NCI-H446 treated with DMSO at 0.1 percent for 48 hours (cell line): ENCODE results near the gene MPP4.

Source experiments
- DNase-seq: peaks from one replicate; lab custom pipeline; 2025; lab: John Stamatoyannopoulos, UW

MPP4 gene

GRCh38 chr2:201628545-201628944 is 69.9 kb downstream of the MPP4 start:
- DNase-seq: no peak

DNA sequence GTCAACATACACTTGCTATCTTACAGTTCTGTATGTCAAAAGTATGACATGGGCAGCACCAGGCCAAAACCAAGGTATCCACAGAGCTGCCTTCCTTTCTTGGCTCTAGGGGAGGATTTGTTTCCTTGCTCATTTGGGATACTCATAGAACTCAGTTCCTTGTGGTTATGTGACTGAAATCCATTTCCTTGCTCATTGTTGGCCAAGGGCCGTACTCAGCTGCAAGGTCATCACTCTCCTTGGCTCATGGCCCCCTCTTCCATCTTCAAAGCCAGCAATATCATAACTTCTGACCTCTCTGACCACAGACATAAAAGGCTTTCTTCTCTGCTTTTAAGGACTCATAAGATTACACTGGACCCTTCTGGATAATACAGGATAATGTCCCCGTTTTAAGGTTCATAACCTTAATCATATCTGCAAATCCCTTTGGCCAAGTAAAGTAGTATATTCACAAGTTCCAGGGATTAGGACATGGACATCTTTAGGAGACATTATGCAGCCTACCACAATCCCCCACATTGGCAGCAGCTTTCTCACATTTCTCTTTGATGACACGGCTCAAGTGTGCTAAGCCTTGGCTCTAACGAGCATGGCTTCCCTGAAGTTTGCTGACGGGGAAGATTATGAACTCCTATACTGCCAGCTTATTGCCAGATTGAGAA is 76.0 kb downstream of the MPP4 start:
- DNase-seq: no peak

GRCh38 chr2:201621293-201621999 is 77.0 kb downstream of the MPP4 start:
- no peak for DNase-seq

DNA sequence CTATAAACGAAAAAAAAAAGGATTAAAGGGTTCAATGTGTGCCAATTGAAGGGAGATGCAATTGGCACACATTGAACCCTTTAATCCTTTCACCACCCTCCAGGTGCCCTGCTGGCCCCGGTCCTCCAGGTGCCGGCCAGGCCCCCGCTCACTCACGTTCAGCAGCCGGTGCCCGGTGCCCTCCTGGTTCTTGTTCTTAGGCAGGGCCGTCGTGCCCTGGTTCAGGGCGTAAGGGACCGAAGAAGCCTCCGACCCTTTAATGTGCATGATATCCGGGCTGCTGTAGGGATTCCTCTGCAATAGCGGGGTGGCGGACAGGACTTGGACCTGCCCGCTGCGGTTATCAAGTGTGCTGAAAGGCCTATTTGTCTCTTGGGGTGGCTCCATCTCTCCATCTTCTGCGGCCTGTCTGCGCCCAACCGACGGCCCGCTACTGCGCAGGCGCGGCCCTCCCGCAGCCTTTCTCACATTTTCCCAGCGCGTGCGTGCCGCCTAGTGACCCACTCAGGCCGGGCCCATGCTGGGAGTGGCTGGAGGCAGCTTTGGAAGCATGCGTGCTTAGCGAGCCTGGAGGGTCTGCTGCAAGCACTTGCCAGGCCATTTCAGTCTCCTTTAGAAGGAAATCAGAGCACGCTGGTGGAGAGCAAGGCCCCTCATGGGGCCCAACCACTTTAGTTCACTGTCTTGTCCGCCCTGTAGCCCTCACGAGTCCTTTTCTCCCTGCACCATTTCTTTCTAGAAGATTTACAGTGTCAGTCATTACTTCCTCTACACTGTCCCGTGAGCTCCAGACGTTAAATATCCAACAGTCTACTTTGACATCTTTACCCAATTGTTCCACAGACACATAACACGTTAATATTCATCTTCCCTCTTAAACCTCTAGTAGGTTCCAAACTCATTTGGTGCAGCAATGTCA is 79.4 kb downstream of the MPP4 start:
- DNase-seq: no peak

DNA sequence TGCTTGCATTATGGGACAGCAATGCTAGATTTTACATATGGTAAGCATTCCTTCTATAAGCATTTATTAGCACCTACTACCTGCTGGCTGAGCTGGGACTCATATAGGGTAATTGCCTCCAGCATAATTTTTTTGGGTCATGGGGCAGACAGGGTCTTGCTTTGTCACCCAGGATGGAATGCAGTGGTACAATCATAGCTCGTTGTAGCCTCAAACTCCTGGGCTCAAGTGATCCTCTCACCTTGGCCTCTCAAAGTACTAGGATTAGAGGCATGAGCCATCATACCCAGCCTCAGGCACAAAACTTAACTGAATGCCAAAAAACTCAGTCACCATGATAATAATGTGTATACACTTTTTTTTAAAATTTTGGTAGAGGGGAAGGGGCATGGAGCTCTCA is 90.4 kb downstream of the MPP4 start:
- no peak for DNase-seq

DNA sequence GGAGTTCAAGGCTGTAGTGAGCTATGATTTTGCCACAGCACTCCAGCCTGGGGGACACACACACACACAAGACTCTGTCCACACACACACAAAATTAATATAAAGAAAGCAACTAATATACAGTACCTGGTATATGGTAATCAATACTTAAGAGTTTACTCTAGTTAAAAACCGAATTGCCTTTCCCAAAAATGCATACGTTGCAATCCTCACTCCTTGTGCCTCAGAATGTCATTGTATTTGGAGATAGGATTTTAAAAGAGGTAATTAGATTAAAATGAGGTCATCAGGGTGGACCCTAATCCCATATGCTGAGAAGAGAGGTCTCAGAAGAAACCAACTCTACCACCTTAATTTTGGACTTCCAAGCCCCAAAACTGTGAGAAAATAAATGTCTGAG is 90.9 kb downstream of the MPP4 start:
- DNase-seq: no peak

- DNase-seq: no peak
Measured at GRCh38 chr2:201600906-201601305, 97.5 kb downstream of the MPP4 start.

DNA sequence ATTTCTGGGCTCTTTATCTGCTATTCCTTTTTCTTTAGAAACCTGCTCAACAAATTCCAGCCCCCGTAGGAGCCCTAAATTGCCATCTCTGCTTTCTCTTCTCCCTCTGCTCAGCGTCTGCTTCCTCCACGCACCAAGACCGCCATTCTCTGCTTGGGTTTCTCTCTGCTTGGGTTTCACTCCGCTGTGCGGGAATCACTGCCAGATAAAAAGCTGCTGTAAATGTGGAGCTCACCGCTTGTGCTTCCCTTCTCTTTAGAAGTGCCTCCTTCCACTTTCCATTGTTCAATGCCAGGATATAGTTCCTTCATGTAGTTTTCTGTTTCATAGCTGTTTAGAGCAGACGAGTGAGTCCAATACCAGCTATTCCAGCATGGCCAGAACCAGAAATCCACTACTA is 101.0 kb downstream of the MPP4 start:
- no peak for DNase-seq
